HG02678 (cell line): ENCODE data around the gene PFN2.
"Not testable (repeated sequence)": the region's sequence is repeated elsewhere in the genome, so short reads cannot be mapped to it uniquely, and the experiment has no call there.

ENCODE experiments used
- ATAC-seq: cut with Tn5 transposase; IDR thresholded peaks from one replicate; pipeline ENCODE4 v1.9.1; 2021; ENCODE audit warnings: mild to moderate bottlenecking, moderate library complexity; ENCODE audit not compliant: unreplicated experiment

The PFN2 gene

GRCh38 chr3:149969110-149969939 lies 1.4 kb downstream of the PFN2 start:
- peak; percentile 1 for ATAC-seq

GRCh38 chr3:149968216-149968615 lies 2.5 kb downstream of the PFN2 start:
- no peak for ATAC-seq

GRCh38 chr3:149967086-149967685 lies 3.5 kb downstream of the PFN2 start:
- no peak for ATAC-seq

GRCh38 chr3:149965278-149965677 lies 5.4 kb downstream of the PFN2 start:
- ATAC-seq = no peak

GRCh38 chr3:149964291-149964690 lies 6.4 kb downstream of the PFN2 start:
- no peak for ATAC-seq

GRCh38 chr3:149963485-149963884 lies 7.2 kb downstream of the PFN2 start:
- ATAC-seq = no peak

- no peak for ATAC-seq
These were observed 11.3 kb downstream of the PFN2 start for GRCh38 chr3:149959443-149959842.

- ATAC-seq = no peak
These were observed 12.4 kb downstream of the PFN2 start for GRCh38 chr3:149958171-149958796.

- no peak for ATAC-seq
These were observed 13.2 kb downstream of the PFN2 start for GRCh38 chr3:149957361-149958125.

- no peak for ATAC-seq
These were observed 15.2 kb downstream of the PFN2 start for GRCh38 chr3:149955449-149955848.

- ATAC-seq = no peak
These were observed 15.9 kb downstream of the PFN2 start for GRCh38 chr3:149954812-149955211.

- ATAC-seq = no peak
These were observed 21.5 kb downstream of the PFN2 start for GRCh38 chr3:149949181-149949580.

GRCh38 chr3:149947231-149947630 lies 23.5 kb downstream of the PFN2 start:
- no peak for ATAC-seq

GRCh38 chr3:149943966-149944365 lies 26.7 kb downstream of the PFN2 start:
- not testable (repeated sequence) for ATAC-seq

- no peak for ATAC-seq
These were observed 28.3 kb downstream of the PFN2 start for GRCh38 chr3:149942409-149942808.

GRCh38 chr3:149941946-149942345 lies 28.7 kb downstream of the PFN2 start:
- ATAC-seq = no peak

GRCh38 chr3:149941186-149941585 lies 29.5 kb downstream of the PFN2 start:
- no peak for ATAC-seq

GRCh38 chr3:149938392-149939055 lies 32.2 kb downstream of the PFN2 start:
- not testable (repeated sequence) for ATAC-seq

GRCh38 chr3:149936812-149937230 lies 33.9 kb downstream of the PFN2 start:
- ATAC-seq = peak; percentile 49

- ATAC-seq = no peak
These were observed 36.2 kb downstream of the PFN2 start for GRCh38 chr3:149934524-149934923.

GRCh38 chr3:149933858-149934257 lies 36.8 kb downstream of the PFN2 start:
- ATAC-seq = peak; percentile 60
